Ishikawa (cell line): ENCODE data around the gene KCTD2.

Experiments
- CEBPB ChIP-seq: IDR thresholded peaks from 2 replicates; pipeline ENCODE4 v1.6.1; 2012
- CREB1 ChIP-seq: IDR thresholded peaks from 2 replicates; pipeline ENCODE4 v1.6.1; 2012; ENCODE audit warnings: low read depth
- EGR1 ChIP-seq: IDR thresholded peaks from 2 replicates; pipeline ENCODE4 v1.6.1; 2012
- EP300 ChIP-seq: IDR thresholded peaks from 2 replicates; pipeline ENCODE4 v1.6.1; 2012; ENCODE audit warnings: borderline replicate concordance
- FOXM1 ChIP-seq: IDR thresholded peaks from 2 replicates; pipeline ENCODE4 v1.6.1; 2012; ENCODE audit warnings: low read depth, borderline replicate concordance
- MAX ChIP-seq: IDR thresholded peaks from 2 replicates; pipeline ENCODE4 v1.6.1; 2012
- NFIC ChIP-seq: IDR thresholded peaks from 2 replicates; pipeline ENCODE4 v1.6.1; 2012
- RAD21 ChIP-seq: IDR thresholded peaks from 2 replicates; pipeline ENCODE4 v1.6.1; 2012; ENCODE audit warnings: low read depth
- REST ChIP-seq: IDR thresholded peaks from 2 replicates; pipeline ENCODE4 v1.6.1; 2012; ENCODE audit warnings: low read depth, mild to moderate bottlenecking
- TAF1 ChIP-seq: IDR thresholded peaks from 2 replicates; pipeline ENCODE4 v1.6.1; 2012; ENCODE audit warnings: low read depth, mild to moderate bottlenecking
- TCF12 ChIP-seq: IDR thresholded peaks from 2 replicates; pipeline ENCODE4 v1.6.1; 2012; ENCODE audit warnings: low read depth
- TEAD4 ChIP-seq: IDR thresholded peaks from 2 replicates; pipeline ENCODE4 v1.6.1; 2012
- USF1 ChIP-seq: IDR thresholded peaks from 2 replicates; pipeline ENCODE4 v1.6.1; 2012
- YY1 ChIP-seq: IDR thresholded peaks from 2 replicates; pipeline ENCODE4 v1.6.1; 2012; ENCODE audit warnings: low read depth
- ZBTB7A ChIP-seq: IDR thresholded peaks from 2 replicates; pipeline ENCODE4 v1.6.1; 2012; ENCODE audit warnings: low read depth

KCTD2 gene

DNA sequence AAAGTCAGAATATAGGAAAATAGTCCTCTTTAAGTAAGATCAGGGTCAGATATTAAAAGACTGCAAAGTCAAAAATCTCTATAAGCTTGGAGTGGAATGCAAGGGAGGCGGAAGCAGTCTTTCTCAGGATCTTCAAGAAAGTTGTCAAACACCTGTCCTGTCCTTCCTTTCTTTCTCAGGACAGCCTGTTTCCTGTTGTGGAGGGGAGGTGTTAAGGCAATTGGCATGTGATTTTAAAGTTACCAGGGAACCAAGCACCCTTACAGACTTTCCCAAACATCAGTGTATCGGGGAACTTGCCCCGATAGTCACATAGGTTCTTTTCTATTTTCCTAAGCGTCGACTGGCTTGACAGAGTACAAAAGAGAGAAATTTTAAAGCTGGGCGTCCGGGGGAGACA is 2.3 kb upstream of the KCTD2 start:
- TF ChIP-seq USF1 (no peak), TAF1 (no peak), CEBPB (no peak), FOXM1 (no peak), EGR1 (no peak), CREB1 (no peak), ZBTB7A (no peak), MAX (no peak), TEAD4 (no peak), YY1 (no peak), NFIC (no peak), RAD21 (no peak), REST (no peak)

DNA sequence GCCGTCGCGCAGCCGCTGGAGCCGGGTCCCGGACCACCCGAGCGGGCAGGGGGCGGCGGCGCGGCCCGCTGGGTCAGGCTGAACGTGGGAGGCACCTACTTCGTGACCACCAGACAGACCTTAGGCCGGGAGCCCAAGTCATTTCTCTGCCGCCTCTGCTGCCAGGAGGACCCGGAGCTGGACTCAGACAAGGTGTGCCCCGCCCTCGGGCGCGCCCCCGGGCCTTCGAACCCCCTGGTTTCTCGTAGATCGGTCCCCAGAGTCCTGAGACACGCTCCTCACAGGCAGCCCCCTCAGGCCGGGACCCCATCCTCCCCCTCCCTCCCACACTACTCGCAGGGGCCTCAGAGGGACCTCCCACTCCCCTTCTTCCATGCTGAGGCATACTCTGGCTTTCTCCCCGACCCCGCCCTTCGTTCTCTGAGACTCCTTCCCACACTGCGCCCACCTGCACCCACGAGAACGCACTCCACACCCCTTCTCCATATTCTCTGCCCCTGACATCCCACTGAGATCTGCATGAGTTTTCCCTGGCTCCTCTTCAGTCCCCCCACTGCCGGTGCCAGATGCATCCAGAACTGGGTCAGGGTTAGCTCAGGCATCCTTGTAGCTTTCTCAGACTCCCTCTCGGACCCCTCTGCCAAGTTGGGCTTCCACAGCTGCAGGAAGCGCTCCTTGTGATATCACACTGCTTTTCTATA is 523 bp downstream of the KCTD2 start:
- TF ChIP-seq CEBPB = no peak
- TF ChIP-seq YY1 = no peak
- peak; percentile 48; the same call in 1 of the 2 replicates for TF ChIP-seq ZBTB7A

DNA sequence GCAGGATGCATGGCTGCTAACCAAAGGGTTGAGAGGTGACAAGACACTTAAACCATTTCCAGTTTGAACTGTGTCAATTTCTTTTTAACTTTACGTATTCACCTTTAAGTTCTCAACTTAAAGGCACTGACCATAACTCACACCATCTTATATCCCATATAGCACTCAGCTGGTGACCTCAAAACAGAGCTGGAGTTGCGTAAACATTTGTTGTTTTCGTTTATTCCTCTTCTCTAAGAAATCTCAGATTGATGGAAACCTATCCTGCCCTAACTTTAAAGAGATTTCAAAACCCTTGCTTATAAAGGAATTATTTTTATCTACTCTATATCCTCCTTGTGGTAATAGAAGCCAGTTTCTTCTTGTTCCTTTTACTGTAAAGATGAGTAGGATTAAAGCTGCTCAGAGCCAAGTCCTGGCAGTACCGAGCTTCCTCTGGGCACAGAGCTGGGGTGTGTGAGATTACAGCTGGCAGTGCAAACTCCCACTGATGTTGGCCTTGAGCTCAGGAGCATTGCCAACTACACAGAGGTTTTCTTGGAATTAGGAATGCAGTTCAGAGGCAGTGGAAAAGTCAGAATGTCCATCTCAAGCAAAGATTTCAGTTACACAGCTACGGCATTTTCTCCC is 1.3 kb downstream of the KCTD2 start:
- TF ChIP-seq CEBPB = 0 out of 2 replicates have a peak, but pooled peaks have one; percentile 3
- no peak for TF ChIP-seq TCF12
- TF ChIP-seq RAD21 = no peak

GRCh38 chr17:75049057-75049456 is 2.0 kb downstream of the KCTD2 start:
- TF ChIP-seq USF1 (no peak), EGR1 (no peak), TEAD4 (no peak), TCF12 (no peak)

DNA sequence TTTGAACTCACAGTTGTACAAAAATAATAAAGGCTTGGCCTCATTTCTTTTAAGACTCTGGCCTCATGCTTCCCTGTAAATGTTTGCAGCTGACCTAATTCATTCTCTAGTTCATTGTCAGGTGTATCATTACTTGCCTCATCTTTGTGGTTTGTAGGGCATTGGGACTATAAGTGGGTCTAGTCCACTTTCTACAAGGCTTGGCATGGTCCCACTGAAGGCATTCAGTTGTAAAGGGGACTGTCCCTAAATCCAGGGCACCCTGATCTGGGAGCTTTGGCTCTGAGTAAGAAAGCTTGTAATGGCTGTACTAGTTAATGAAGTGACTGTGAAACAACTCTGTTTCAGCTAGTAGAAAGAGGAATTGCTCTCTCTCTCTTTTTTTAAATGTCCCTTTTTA is 2.7 kb downstream of the KCTD2 start:
- TF ChIP-seq EP300 = no peak

DNA sequence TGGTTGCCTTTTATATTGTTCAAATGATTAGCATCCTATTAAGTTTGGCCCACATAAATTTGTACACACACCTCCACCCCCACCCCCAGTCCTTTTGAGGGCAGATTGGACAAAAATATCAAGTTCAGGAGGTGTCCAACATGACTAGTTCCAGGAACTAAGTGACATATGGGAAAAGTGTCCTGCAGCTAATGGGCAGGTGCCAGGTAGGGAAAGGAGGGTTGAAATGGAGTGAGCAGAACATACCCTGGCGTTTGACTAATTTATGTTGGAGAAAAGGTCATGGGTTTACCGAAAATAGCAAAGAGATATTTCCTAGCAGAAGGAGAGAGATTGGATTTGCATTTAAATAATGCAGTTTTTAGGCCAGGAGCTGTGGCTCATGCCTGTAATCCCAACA is 4.9 kb downstream of the KCTD2 start:
- TF ChIP-seq EP300 = no peak
- TF ChIP-seq NFIC = no peak
- no peak for TF ChIP-seq FOXM1
- TF ChIP-seq CREB1 = no peak
- no peak for TF ChIP-seq TCF12
- TF ChIP-seq YY1 = no peak
- TF ChIP-seq TEAD4 = no peak
- TF ChIP-seq ZBTB7A = no peak
- TF ChIP-seq MAX = no peak
- no peak for TF ChIP-seq USF1
- no peak for TF ChIP-seq RAD21
- no peak for TF ChIP-seq REST
- no peak for TF ChIP-seq TAF1
- TF ChIP-seq EGR1 = no peak
- TF ChIP-seq CEBPB = no peak
